ENCODE measurements around the gene MACF1. TPM values are rescaled to one million over a fixed set of nuclear protein-coding genes. Genes with fewer than 3 reads are reported as not detected.
A peak's percentile ranks its signal among the peaks of the same experiment; 100 is the strongest.

The MACF1 gene
- total and polyA plus RNA-seq, 7 donors, result 38.9 to 162 (median 71.4) TPM

DNA sequence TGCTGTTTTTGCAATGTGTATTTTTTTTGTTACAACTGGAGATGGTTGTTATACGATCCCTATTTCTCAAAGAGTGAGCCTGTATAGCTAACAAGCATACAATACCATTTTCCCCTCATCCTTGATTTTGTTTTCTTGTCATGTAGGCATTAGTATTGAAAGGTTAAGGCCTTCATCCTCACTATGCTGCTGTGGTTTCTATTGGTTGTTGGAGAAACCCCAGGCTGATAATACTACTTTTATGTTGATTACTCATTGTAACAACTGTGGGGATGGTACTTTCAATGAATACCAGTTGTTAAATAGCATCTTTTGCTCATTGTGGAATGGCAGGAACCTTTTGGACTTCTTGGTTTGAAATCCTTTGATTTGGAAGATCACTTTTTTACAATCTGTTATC, 39.0 kb upstream of the MACF1 start:
- no peak for TF ChIP-seq CTCF (IDR thresholded peaks at IDR 0.05)
- H3K4me1 ChIP-seq, result peaks cover 51% of the 10 kb centered on the region
- H3K27ac ChIP-seq, result peak overlapping the region; percentile 31
- H3K9me3 ChIP-seq, result no peaks in the 10 kb centered on the region
- no peak overlapping the region for H3K4me3 ChIP-seq
- no peak for DNase-seq
- no peaks in the 10 kb centered on the region for H3K27me3 ChIP-seq (ENCODE audit: insufficient read depth in 3 of 3, low read length in 2 of 3)
- ATAC-seq, result no peak
- H3K36me3 ChIP-seq (ENCODE audit: insufficient read depth in 1 of 2, low read depth in 1 of 2), result no peaks in the 10 kb centered on the region
- intact Hi-C loops (cut with DNase I), result no loop called here
- 76 to 96% (median 76%) methylated on average over 1 of the region's 1 CpG for WGBS, 3 donors

- Histone ChIP-seq H3K9me3 (no peaks in the 10 kb centered on the region), H3K27ac (peak overlapping the region; percentile 32), H3K27me3 (ENCODE audit: insufficient read depth in 3 of 3, low read length in 2 of 3) (no peaks in the 10 kb centered on the region), H3K4me1 (peaks cover 61% of the 10 kb centered on the region), H3K36me3 (ENCODE audit: insufficient read depth in 1 of 2, low read depth in 1 of 2) (no peaks in the 10 kb centered on the region), H3K4me3 (no peak overlapping the region)
- ATAC-seq, result peak; percentile 47 to 65 (median 58)
- TF ChIP-seq CTCF (IDR thresholded peaks at IDR 0.05), result no peak
- intact Hi-C loops (cut with DNase I), result no loop called here
- 34 to 72% (median 40%) methylated on average over 5 of the region's 5 CpGs for WGBS, 3 donors
- DNase-seq, result no peak
Measured at GRCh38 chr1:39167632-39168209, 36.8 kb upstream of the MACF1 start.

- peaks cover 69% of the 10 kb centered on the region for H3K4me1 ChIP-seq
- DNase-seq (no peak), ATAC-seq (no peak)
- H3K27ac ChIP-seq, result peak overlapping the region; percentile 32
- H3K4me3 ChIP-seq, result no peak overlapping the region
- TF ChIP-seq CTCF (IDR thresholded peaks at IDR 0.05), result no peak
- intact Hi-C loops (cut with DNase I), result no loop called here
- WGBS, 3 donors, result 97 to 98% (median 98%) methylated on average over 9 of the region's 9 CpGs
- H3K27me3 ChIP-seq (ENCODE audit: insufficient read depth in 3 of 3, low read length in 2 of 3), result no peaks in the 10 kb centered on the region
- no peaks in the 10 kb centered on the region for H3K9me3 ChIP-seq
- H3K36me3 ChIP-seq (ENCODE audit: insufficient read depth in 1 of 2, low read depth in 1 of 2), result no peaks in the 10 kb centered on the region
Measured at GRCh38 chr1:39168301-39169080, 36.0 kb upstream of the MACF1 start.

DNA sequence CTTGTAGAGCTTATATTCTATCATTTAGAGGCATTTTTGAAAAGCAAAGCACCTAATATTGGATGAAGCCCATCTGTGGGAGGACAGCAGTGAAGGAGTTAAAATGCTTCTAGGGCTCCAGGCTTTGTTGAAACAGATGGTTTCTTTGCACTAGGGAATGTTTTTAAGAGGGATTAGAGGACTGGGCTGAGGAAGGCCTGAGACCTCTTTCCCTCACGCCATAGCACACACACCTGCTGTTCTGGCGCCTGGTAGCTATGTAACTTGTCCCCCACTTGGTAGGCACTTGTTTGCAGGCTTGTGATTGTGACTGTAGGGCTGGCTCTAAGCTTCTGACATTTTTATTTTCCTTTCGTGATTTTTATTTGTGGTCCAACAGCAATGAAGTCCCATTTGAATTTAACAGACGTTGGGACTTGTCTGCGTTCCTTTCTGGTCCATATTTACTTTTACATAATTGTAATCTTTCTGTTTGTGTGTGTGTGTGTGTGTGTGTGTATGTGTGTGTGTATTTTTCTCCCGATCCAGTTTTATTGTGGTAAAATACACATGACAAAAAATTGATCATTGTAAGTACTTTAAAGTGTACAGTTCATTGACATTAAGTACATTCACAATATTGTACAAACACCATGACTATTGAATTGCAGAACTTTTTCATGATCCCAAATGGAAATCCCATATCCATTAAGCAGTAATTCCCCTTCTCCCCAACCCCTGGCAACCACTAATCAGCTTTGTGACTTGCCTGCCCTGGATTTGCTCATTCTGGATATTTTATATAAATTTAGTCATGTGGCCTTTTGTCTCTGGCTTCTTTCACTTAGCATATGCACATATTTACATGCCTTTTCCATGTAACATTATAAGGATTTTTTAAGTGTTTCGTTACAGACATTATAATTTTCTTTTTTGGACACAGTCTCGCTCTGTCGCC, 33.5 kb upstream of the MACF1 start:
- DNase-seq (no peak), ATAC-seq (peak in 3 of 4 donors; percentile 32 to 69 (median 34))
- no peaks in the 10 kb centered on the region for H3K9me3 ChIP-seq
- no peak overlapping the region for H3K4me3 ChIP-seq
- intact Hi-C loops (cut with DNase I), result no loop called here
- WGBS, 3 donors, result 54 to 66% (median 57%) methylated on average over 9 of the region's 9 CpGs
- H3K27ac ChIP-seq, result peak overlapping the region; percentile 60
- no peak for TF ChIP-seq CTCF (IDR thresholded peaks at IDR 0.05)
- H3K27me3 ChIP-seq (ENCODE audit: insufficient read depth in 3 of 3, low read length in 2 of 3), result no peaks in the 10 kb centered on the region
- no peaks in the 10 kb centered on the region for H3K36me3 ChIP-seq (ENCODE audit: insufficient read depth in 1 of 2, low read depth in 1 of 2)
- H3K4me1 ChIP-seq, result peaks cover 65% of the 10 kb centered on the region
